ACC112 (cell line): Measurements from ENCODE around the gene METAP1D.
"Not testable (repeated sequence)": the region's sequence is repeated elsewhere in the genome, so short reads cannot be mapped to it uniquely, and the experiment has no call there.

ENCODE experiments used
- H2AFZ ChIP-seq: fragments of 200-600 bp; sonication (generic); one replicate; pipeline ENCODE4 v1.6.0; 2017; ENCODE audit warnings: antibody characterized with exemption, low read length; ENCODE audit not compliant: unreplicated experiment
- H3K27ac ChIP-seq: fragments of 200-600 bp; sonication (generic); 2 replicates; pipeline ENCODE4 v1.5.1; 2014; ENCODE audit warnings: low read depth, mild to moderate bottlenecking, antibody characterized with exemption, low read length, moderate library complexity
- H3K27me3 ChIP-seq: fragments of 200-600 bp; sonication (generic); 2 replicates; pipeline ENCODE4 v1.6.1; 2014; ENCODE audit warnings: mild to moderate bottlenecking, antibody characterized with exemption, low read length, moderate library complexity, mixed read lengths; ENCODE audit not compliant: insufficient read depth
- H3K36me3 ChIP-seq: fragments of 200-600 bp; sonication (generic); 2 replicates; pipeline ENCODE4 v1.6.1; 2016; ENCODE audit warnings: mild to moderate bottlenecking, antibody characterized with exemption, low read length, moderate library complexity, mixed read lengths; ENCODE audit not compliant: insufficient read depth
- H3K4me1 ChIP-seq: fragments of 200-600 bp; sonication (generic); one replicate; pipeline ENCODE4 v1.6.1; 2016; ENCODE audit warnings: low read length, mixed read lengths; ENCODE audit not compliant: insufficient read depth, unreplicated experiment, control insufficient read depth
- H3K4me3 ChIP-seq: fragments of 200-600 bp; sonication (generic); 2 replicates; pipeline ENCODE4 v1.5.1; 2014; ENCODE audit warnings: mild to moderate bottlenecking, low read depth, low read length
- H3K79me2 ChIP-seq: fragments of 200-600 bp; sonication (generic); one replicate; pipeline ENCODE4 v1.6.0; 2016; ENCODE audit warnings: low read length; ENCODE audit not compliant: control insufficient read depth, unreplicated experiment, insufficient read depth

Gene METAP1D

DNA sequence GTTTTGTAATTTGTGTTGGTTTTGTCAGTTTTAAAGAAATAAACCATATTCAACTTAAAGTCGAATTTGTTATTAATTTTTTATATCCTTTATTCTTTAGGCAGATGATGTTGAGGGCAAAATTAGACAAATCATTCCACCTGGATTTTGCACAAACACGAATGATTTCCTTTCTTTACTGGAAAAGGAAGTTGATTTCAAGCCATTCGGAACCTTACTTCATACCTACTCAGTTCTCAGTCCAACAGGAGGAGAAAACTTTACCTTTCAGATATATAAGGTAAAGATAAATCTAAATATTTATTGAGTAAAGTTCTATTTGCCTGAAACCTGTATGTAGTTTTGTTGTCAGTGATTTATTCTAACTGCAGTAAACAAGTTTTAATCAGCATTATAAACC, 34.5 kb upstream of the METAP1D start:
- Histone ChIP-seq H3K4me1 (peaks cover 6% of the 10 kb centered on the region), H3K27ac (no peak overlapping the region), H3K4me3 (no peak overlapping the region), H3K36me3 (peaks cover 26% of the 10 kb centered on the region), H2AFZ (no peak overlapping the region), H3K79me2 (peaks cover 18% of the 10 kb centered on the region), H3K27me3 (no peaks in the 10 kb centered on the region)

- H3K36me3 ChIP-seq = peaks cover 26% of the 10 kb centered on the region
- H2AFZ ChIP-seq = no peak overlapping the region
- H3K27ac ChIP-seq = no peak overlapping the region
- H3K4me3 ChIP-seq = no peak overlapping the region
- peaks cover 14% of the 10 kb centered on the region for H3K79me2 ChIP-seq
- H3K27me3 ChIP-seq = no peaks in the 10 kb centered on the region
- H3K4me1 ChIP-seq = peaks cover 2% of the 10 kb centered on the region
Measured at GRCh38 chr2:171965661-171966060, 34.1 kb upstream of the METAP1D start.

GRCh38 chr2:171966235-171966634, 33.5 kb upstream of the METAP1D start:
- H3K27me3 ChIP-seq = no peaks in the 10 kb centered on the region
- no peak overlapping the region for H2AFZ ChIP-seq
- no peak overlapping the region for H3K4me3 ChIP-seq
- no peaks in the 10 kb centered on the region for H3K4me1 ChIP-seq
- H3K36me3 ChIP-seq = peaks cover 26% of the 10 kb centered on the region
- H3K79me2 ChIP-seq = peaks cover 10% of the 10 kb centered on the region
- H3K27ac ChIP-seq = no peak overlapping the region

- Histone ChIP-seq H3K4me3 (no peak overlapping the region), H3K4me1 (no peaks in the 10 kb centered on the region), H3K36me3 (peaks cover 26% of the 10 kb centered on the region), H2AFZ (no peak overlapping the region), H3K27ac (no peak overlapping the region), H3K27me3 (no peaks in the 10 kb centered on the region), H3K79me2 (peaks cover 6% of the 10 kb centered on the region)
Measured at GRCh38 chr2:171966688-171967087, 33.1 kb upstream of the METAP1D start.

GRCh38 chr2:171968509-171968908, 31.2 kb upstream of the METAP1D start:
- Histone ChIP-seq H3K36me3 (peaks cover 26% of the 10 kb centered on the region), H3K79me2 (peaks cover 5% of the 10 kb centered on the region), H3K4me3 (no peak overlapping the region), H3K27ac (no peak overlapping the region), H3K27me3 (no peaks in the 10 kb centered on the region), H2AFZ (no peak overlapping the region), H3K4me1 (no peaks in the 10 kb centered on the region)

DNA sequence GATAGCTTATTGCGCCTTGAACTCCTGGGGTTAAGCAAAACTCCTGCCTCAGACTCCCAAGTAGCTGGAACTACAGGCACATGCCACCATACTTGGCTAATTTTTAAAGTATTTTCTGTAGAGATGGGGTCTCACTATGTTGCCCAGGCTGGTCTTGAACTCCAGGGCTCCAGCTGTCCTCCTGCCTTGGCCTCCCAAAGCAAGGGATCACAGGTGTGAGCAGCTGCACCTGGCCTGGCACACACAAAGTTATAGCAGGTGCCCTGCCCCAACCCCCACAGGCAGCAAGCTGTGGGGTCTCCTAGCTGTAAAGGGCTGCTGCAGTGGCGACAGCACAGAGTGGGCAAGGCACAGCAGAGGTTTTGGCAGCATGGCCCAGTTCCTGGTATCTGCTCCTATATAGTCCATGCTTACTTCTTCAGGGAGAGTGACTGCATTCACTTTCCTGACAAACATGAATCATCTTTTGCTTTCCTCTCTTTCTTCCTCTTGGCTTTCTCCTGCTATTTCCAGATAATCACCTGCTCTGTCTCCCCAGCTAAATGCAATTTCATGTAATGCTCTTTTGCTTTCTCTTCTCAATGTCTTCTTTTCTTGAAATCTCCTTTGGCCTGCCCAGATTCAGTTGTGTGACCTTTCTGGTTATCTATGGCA, 27.3 kb upstream of the METAP1D start:
- Histone ChIP-seq H3K27me3 (no peaks in the 10 kb centered on the region), H3K36me3 (peaks cover 26% of the 10 kb centered on the region), H3K4me3 (no peak overlapping the region), H3K79me2 (no peaks in the 10 kb centered on the region), H3K27ac (no peak overlapping the region), H3K4me1 (no peaks in the 10 kb centered on the region), H2AFZ (no peak overlapping the region)

GRCh38 chr2:171979103-171979502, 20.6 kb upstream of the METAP1D start:
- Histone ChIP-seq H3K4me1 (no peaks in the 10 kb centered on the region), H2AFZ (no peak overlapping the region), H3K4me3 (no peak overlapping the region), H3K36me3 (peaks cover 25% of the 10 kb centered on the region), H3K79me2 (no peaks in the 10 kb centered on the region), H3K27ac (no peak overlapping the region), H3K27me3 (no peaks in the 10 kb centered on the region)

DNA sequence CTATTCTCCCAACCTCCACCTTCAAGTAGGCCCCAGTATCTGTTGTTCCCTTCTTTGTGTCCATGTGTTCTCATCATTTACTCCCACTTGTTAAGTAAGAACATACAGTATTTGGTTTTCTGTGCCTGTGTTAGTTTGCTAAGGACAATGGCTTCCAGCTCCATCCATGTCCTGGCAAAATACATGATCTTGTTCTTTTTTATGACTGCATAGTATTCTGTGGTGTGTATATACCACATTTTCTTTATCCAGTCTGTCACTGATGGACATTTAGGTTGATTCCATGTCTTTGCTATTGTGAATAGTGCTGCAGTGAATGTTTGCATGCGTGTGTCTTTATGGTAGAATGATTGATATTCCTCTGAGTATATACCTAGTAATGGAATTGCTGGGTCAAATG, 15.8 kb upstream of the METAP1D start:
- not testable (repeated sequence) for H3K36me3 ChIP-seq

GRCh38 chr2:171985076-171985475, 14.7 kb upstream of the METAP1D start:
- no peak overlapping the region for H3K4me3 ChIP-seq
- peaks cover 3% of the 10 kb centered on the region for H3K36me3 ChIP-seq
- H3K27me3 ChIP-seq = no peaks in the 10 kb centered on the region
- no peak overlapping the region for H2AFZ ChIP-seq
- H3K79me2 ChIP-seq = no peaks in the 10 kb centered on the region
- H3K4me1 ChIP-seq = no peaks in the 10 kb centered on the region
- no peak overlapping the region for H3K27ac ChIP-seq

More for the DNA sequence above, 15.8 kb upstream of the METAP1D start:
- not testable (repeated sequence) for H3K79me2 ChIP-seq, H2AFZ ChIP-seq, H3K27me3 ChIP-seq, H3K4me1 ChIP-seq, H3K27ac ChIP-seq, H3K4me3 ChIP-seq

DNA sequence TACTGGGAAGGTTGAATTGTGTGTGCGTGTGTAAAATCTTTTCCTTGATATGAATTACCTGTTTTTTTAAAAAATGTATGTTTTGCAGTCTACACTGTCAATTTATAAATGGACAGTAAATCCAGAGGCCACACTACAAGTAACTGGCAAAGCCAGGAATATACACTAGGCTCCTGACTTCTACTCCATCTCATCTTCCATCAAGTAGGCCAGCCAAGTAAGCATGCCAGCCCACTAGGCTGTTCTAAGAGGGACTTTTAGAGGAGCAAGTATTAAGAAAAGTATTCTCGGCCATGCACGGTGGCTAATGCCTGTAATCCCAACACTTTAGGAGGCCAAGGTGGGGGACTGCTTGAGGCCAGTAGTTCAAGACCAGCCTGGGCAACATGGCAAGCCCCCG, 13.0 kb upstream of the METAP1D start:
- no peaks in the 10 kb centered on the region for H3K79me2 ChIP-seq
- no peaks in the 10 kb centered on the region for H3K4me1 ChIP-seq
- H3K36me3 ChIP-seq = peaks cover 3% of the 10 kb centered on the region
- no peak overlapping the region for H2AFZ ChIP-seq
- no peak overlapping the region for H3K27ac ChIP-seq
- H3K27me3 ChIP-seq = no peaks in the 10 kb centered on the region
- no peak overlapping the region for H3K4me3 ChIP-seq

GRCh38 chr2:171991027-171991426, 8.7 kb upstream of the METAP1D start:
- Histone ChIP-seq H3K27ac (no peak overlapping the region), H3K79me2 (no peaks in the 10 kb centered on the region), H3K4me3 (no peak overlapping the region), H2AFZ (no peak overlapping the region), H3K27me3 (no peaks in the 10 kb centered on the region), H3K4me1 (peaks cover 3% of the 10 kb centered on the region), H3K36me3 (no peaks in the 10 kb centered on the region)
